NCI-H2196 treated with DMSO at 0.1 percent for 48 hours (cell line): ENCODE data around the gene PDE2A.

Experiments
- DNase-seq: peaks from one replicate; lab custom pipeline; 2025; ENCODE audit not compliant: unreplicated experiment; lab: John Stamatoyannopoulos, UW

The PDE2A gene

GRCh38 chr11:72552399-72552910, 121.8 kb downstream of the PDE2A start:
- DNase-seq, result no peak

GRCh38 chr11:72551571-72551970, 122.7 kb downstream of the PDE2A start:
- no peak for DNase-seq

DNA sequence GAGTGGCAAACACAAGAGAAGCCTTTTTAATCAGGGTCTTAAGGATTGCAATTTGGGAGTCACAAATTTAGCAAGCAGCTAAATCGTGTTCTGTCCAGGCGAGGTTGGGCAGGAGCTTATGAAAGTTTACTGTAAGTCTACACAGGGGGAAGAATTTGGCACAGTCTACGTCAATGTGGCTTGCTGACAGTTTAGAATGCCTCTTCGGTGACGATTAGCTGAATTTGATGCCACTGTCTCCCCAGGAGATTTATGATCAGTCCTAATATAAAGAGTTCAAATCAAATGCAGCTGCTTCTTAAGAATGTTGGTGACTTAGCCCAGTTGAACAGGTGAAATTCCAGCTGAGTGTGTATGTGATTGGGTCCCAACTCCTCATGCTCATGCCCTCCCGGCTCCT, 125.8 kb downstream of the PDE2A start:
- DNase-seq, result no peak

GRCh38 chr11:72546866-72547265, 127.4 kb downstream of the PDE2A start:
- DNase-seq, result no peak

GRCh38 chr11:72544589-72544988, 129.6 kb downstream of the PDE2A start:
- DNase-seq, result no peak

DNA sequence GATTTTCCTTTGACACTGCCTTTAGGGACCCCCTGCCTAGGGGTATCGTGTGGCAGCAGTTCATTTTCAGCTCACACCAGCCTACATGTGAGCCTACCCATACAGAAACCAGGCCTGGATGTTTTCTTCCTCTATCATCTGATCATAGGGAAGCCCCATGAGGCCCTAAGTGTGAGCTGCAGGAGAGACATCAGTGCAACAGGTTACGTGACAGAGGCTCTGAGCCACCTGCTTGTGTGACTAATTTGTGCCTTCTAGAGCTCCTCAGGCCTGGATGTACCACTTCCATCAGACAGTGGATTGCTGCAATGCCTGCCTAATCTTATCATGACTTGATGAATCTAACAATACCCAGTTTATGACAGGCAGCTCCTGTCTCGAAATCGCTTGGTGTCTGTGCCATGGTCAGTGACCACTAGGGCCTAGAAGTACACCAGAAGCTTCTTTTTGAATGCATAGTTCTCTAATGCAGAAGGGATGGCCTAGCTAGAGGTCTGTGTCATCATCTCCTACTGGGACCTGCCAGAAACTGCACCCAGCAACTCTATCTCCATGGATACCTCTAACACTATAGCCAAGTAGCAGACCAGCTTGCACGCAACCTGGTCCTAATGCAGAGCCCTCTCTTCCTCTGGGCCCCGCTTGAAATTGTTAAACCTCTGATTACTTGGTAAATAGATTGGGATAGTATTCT, 130.2 kb downstream of the PDE2A start:
- DNase-seq, result no peak

GRCh38 chr11:72541257-72541974, 132.8 kb downstream of the PDE2A start:
- no peak for DNase-seq

DNA sequence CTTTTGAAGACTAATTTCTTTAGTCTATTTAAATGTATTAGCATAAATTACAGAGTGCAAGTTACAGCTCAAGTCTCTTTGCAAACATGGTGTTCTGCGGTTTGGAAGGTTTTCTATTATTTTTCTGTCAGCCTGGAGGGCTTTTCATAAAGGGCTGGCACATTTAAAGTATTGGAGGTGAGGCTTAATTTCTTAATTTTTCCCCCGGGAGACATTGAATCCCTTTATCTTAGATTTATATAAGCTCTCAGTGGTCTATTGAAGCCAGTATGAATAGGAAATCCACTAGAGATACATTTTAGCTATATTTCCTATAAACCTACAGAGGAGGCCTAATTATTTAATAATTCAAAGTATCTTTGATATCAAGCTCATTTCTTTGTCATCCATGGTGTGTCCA, 137.2 kb downstream of the PDE2A start:
- DNase-seq, result no peak

DNA sequence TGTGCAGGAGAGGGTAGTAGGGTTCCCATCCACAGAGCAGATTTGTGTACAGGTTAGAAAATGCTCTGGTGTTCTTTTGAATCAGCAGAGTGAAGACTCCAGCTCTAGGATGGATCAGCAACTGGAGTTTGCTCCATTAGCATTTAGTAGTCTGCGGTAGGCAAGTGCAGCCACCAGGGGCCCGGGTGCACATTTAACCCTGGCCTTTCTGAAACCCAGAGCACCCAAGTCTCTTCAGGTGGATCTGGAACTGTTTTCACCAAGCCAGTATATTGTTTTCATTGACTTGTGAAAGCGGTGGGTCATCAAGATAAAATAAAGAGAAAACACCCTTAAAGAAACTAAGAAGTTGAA, 139.1 kb downstream of the PDE2A start:
- DNase-seq, result no peak

DNA sequence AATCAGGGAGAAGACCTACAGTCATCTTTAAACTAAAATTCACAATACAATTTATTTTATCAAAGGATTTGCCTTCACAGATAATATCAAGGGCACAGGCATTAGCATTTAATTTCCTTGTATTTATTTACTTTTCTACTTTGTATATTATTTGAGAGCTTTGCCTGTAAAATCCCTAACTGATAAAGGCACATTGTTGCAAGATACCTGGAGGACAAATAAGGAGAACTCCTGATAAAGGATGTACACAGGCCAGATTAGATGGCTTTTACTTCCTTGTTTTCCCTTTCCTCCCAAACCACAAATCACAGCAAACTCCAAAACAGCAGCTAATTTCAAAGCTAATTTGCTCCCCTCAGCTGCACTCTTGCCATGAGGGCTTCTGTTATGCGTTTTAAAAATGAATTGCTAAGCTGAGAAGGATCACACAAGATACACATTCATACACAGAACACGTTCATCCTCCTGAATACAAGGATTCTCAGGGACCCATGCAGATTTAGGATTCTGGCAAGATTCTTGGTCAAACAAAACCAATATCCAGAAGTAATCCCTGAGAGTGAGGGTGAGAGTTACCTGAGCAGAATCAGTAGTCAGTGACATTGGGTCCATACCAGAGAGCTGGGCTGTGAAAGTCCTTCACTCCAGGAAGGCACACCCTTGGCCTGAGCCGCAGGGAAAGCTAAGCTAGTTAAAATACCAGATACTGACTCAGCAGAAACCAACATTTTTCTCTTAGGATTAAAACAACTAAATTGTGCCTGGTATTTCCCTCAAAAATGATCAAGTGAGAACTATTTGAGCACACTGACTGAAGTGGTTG, 139.6 kb downstream of the PDE2A start:
- no peak for DNase-seq

DNA sequence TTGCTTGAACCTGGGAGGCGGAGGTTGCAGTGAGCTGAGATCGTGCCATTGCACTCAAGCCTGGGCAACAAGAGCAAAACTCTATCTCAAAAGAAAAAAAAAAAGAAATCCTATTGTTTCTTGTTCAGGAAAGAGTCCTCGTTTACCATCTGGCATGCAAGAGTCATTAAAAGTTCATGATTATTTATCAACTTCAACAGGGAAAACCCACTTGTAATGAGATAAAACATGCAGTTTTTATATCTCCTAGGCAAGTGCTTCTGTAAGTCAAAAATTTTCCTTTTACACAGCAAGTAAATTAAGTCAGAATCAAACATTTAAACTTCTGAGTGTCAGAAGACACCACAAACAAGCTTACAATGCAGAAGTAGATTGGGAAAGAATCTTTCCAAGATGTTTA, 145.2 kb downstream of the PDE2A start:
- DNase-seq, result no peak

DNA sequence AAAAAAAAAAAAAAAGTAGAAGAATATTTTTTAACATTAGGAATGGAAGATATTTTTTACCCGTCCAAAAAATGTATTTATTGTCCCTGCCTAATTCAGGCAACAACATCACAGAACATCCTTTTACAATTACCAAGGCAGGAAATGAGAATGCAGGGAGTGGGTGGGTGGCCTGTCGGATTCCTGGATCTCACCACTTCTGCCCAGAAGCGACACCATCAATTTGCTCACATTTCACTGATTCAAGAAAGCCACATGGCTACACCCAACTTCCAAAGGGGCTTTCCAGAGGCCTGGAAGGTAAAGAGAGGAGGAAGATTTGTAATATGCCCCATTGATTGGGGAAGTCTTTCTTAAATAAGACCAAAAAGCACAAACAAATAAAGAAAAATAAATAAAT, 146.1 kb downstream of the PDE2A start:
- DNase-seq, result no peak
